Uterus (tissue), 2 donors: ENCODE data around the gene FAM161A.
"Not testable (repeated sequence)": the region's sequence is repeated elsewhere in the genome, so short reads cannot be mapped to it uniquely, and the experiment has no call there.

Experiments
- CTCF ChIP-seq, 4 experiments: fragments of 200-600 bp in 2 of 4; fragments of 450-650 bp in 2 of 4; sonication (generic) in 2 of 4; IDR thresholded peaks; one replicate each; pipeline ENCODE4 v1.5.1; 2016 to 2019; ENCODE audit warnings: antibody characterized with exemption in 4 of 4, mild to moderate bottlenecking in 2 of 4, moderate library complexity in 1 of 4
- POLR2A ChIP-seq, 2 donors: fragments of 450-650 bp; IDR thresholded peaks; one replicate each; pipeline ENCODE4 v1.6.1; 2016; ENCODE audit warnings: antibody characterized with exemption in 2 of 2, mild to moderate bottlenecking in 1 of 2, moderate library complexity in 1 of 2

- TF ChIP-seq CTCF, POLR2A (IDR thresholded peaks at IDR 0.05): not testable (repeated sequence)
These were observed 25.5 kb upstream of the FAM161A start for GRCh38 chr2:61879351-61879750.
